Natural killer cell (primary cell): Measurements from ENCODE around the gene RASAL3. TPM values are rescaled to one million over a fixed set of nuclear protein-coding genes. Genes with fewer than 3 reads are reported as not detected.
A peak's percentile ranks its signal among the peaks of the same experiment; 100 is the strongest.

ENCODE experiments used
- ATAC-seq, 3 donors: fragments of 150-1000 bp in 2 of 3; fragments of 200-7000 bp in 1 of 3; cut with Tn5 transposase; 1 replicate in 1 of 3; 2 replicates in 2 of 3; pipeline ENCODE4 v1.10.0; 2021; ENCODE audit warnings: mild to moderate bottlenecking in 2 of 3, moderate library complexity in 2 of 3
- DNase-seq, 2 donors: peaks; one replicate each; pipeline versions ENCODE4 v3.0.0 to v3.0.0-alpha.2; 2013 to 2021; ENCODE audit warnings: mixed read lengths in 1 of 2
- H3K27ac ChIP-seq: one replicate; pipeline ENCODE4 v1.5.1; 2013; ENCODE audit warnings: mild to moderate bottlenecking, low read length
- H3K27me3 ChIP-seq: one replicate; pipeline ENCODE4 v1.6.1; 2013; ENCODE audit warnings: low read length; ENCODE audit not compliant: control insufficient read depth, insufficient read depth
- H3K36me3 ChIP-seq: one replicate; pipeline ENCODE4 v1.6.1; 2013; ENCODE audit warnings: low read length; ENCODE audit not compliant: control insufficient read depth, insufficient read depth
- H3K4me1 ChIP-seq: one replicate; pipeline ENCODE4 v1.6.1; 2013; ENCODE audit warnings: low read length; ENCODE audit not compliant: control insufficient read depth, insufficient read depth
- H3K4me3 ChIP-seq: one replicate; pipeline ENCODE4 v1.5.1; 2013; ENCODE audit warnings: low read length
- H3K9me3 ChIP-seq: one replicate; pipeline ENCODE4 v1.6.1; 2013; ENCODE audit warnings: low read length; ENCODE audit not compliant: control insufficient read depth, insufficient read depth
- H3K27ac Mint-ChIP-seq, 2 donors: one replicate each; pipeline ENCODE4 v1.8.0; 2022; ENCODE audit warnings: mild to moderate bottlenecking in 2 of 2, mixed read lengths in 2 of 2, moderate library complexity in 1 of 2
- H3K27me3 Mint-ChIP-seq, 2 donors: one replicate each; pipeline ENCODE4 v1.8.0; 2022; ENCODE audit warnings: low read depth in 2 of 2, mixed read lengths in 2 of 2
- H3K36me3 Mint-ChIP-seq: one replicate; pipeline ENCODE4 v1.8.0; 2022; ENCODE audit warnings: mixed read lengths
- H3K4me1 Mint-ChIP-seq, 2 donors: one replicate each; pipeline ENCODE4 v1.8.0; 2022; ENCODE audit warnings: mixed read lengths in 2 of 2
- H3K4me3 Mint-ChIP-seq: one replicate; pipeline ENCODE4 v1.8.0; 2022; ENCODE audit warnings: mild to moderate bottlenecking, moderate library complexity, mixed read lengths
- H3K9me3 Mint-ChIP-seq, 2 donors: one replicate each; pipeline ENCODE4 v1.8.0; 2022; ENCODE audit warnings: mixed read lengths in 2 of 2
- WGBS: methylation state at CpG from one replicate; pipeline ENCODE4 v1.1.7; 2013; ENCODE audit warnings: missing lambda C conversion rate; ENCODE audit not compliant: insufficient coverage; 5-methylcytosine and 5-hydroxymethylcytosine counted together
- intact Hi-C: fragments of 100-400 bp; cut with micrococcal nuclease; formaldehyde crosslinking; loops from one replicate; pipeline ENCODE4 v1.14.2; 2022
- total RNA-seq, 4 donors: library from RNA; stranded (reverse); fragments of 120-200 nt in 1 of 4; gene quantifications; one replicate each; pipeline versions ENCODE4 v1.2.3 to v1.2.4, GENCODE V29; 2013 to 2022
- TF ChIP-seq, protein P1 (sequence below): fragments of 200-600 bp; IDR thresholded peaks from one replicate; pipeline ENCODE4 v1.8.0; 2022; ENCODE audit warnings: antibody characterized with exemption

Gene RASAL3
- total RNA-seq, 3 donors from 2014 or later (not counting 1 experiment from before 2014, with no cell fraction given), result 217 to 283 (median 224) TPM

DNA sequence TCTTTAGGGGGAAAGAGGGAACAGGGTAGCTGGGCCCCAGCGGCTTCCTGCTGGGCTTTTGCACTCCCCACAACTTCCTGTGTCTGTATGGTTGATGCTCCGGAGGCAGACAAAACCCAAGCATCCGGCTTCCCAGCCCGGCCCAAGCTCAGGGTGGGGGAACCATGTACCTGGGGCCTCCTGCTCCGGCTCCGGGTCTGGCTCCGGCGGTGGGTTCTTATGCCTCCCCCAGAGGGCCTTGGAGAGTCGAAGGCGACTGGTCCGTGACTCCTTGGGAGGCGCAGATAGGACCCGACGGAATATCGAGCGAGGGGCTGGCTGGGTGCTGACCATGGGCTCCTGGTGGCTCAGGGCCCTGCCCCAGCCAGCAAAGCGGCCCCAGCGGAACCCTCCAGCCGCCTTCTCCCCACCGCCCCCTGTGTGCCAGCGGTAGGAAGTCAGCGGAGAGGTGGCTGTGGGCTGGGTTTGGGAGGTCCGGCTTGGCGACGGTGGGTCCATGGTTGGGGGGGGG is 428 bp downstream of the RASAL3 start:
- H3K4me1 ChIP-seq, result peaks cover 75% of the 10 kb centered on the region
- DNase-seq, result peak; percentile 57 to 89
- peak overlapping the region; percentile 88 for H3K27ac ChIP-seq
- H3K27me3 ChIP-seq, result no peaks in the 10 kb centered on the region
- ATAC-seq, result peak; percentile 84 to 91 (median 87)
- Mint-ChIP-seq H3K4me3 (peak overlapping the region; percentile 96), H3K36me3 (no peaks in the 10 kb centered on the region), H3K4me1 (peaks cover 45 to 62% of the 10 kb centered on the region in 2 donors), H3K9me3 (no peaks in the 10 kb centered on the region), H3K27me3 (peaks cover 0 to 4% of the 10 kb centered on the region in 2 donors), H3K27ac (peak overlapping the region; percentile 89 to 90)
- TF ChIP-seq, protein P1, sequence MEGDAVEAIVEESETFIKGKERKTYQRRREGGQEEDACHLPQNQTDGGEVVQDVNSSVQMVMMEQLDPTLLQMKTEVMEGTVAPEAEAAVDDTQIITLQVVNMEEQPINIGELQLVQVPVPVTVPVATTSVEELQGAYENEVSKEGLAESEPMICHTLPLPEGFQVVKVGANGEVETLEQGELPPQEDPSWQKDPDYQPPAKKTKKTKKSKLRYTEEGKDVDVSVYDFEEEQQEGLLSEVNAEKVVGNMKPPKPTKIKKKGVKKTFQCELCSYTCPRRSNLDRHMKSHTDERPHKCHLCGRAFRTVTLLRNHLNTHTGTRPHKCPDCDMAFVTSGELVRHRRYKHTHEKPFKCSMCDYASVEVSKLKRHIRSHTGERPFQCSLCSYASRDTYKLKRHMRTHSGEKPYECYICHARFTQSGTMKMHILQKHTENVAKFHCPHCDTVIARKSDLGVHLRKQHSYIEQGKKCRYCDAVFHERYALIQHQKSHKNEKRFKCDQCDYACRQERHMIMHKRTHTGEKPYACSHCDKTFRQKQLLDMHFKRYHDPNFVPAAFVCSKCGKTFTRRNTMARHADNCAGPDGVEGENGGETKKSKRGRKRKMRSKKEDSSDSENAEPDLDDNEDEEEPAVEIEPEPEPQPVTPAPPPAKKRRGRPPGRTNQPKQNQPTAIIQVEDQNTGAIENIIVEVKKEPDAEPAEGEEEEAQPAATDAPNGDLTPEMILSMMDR, result no peak
- H3K9me3 ChIP-seq, result no peaks in the 10 kb centered on the region
- peaks cover 32% of the 10 kb centered on the region for H3K36me3 ChIP-seq
- 0% methylated on average over 17 of the region's 25 CpGs for WGBS
- intact Hi-C loops, result loop anchor here (1.0 to 10.0 kb wide), 3 partner anchors 45 to 199 kb away; no protein-coding TSS in a partner anchor
- peak overlapping the region; percentile 85 for H3K4me3 ChIP-seq

GRCh38 chr19:15461694-15462093 is 2.6 kb downstream of the RASAL3 start:
- WGBS, result 96% methylated on average over 2 of the region's 2 CpGs
- H3K36me3 ChIP-seq, result peaks cover 45% of the 10 kb centered on the region
- Mint-ChIP-seq H3K36me3 (no peaks in the 10 kb centered on the region), H3K9me3 (no peaks in the 10 kb centered on the region), H3K27ac (peak overlapping the region; percentile 89 to 90), H3K27me3 (no peaks in the 10 kb centered on the region), H3K4me3 (peak overlapping the region; percentile 96), H3K4me1 (peaks cover 23 to 50% of the 10 kb centered on the region in 2 donors)
- TF ChIP-seq, protein P1, result no peak
- intact Hi-C loops, result loop anchor here (5.0 to 10.0 kb wide), 2 partner anchors 51 to 197 kb away; no protein-coding TSS in a partner anchor
- H3K27me3 ChIP-seq, result no peaks in the 10 kb centered on the region
- H3K27ac ChIP-seq, result no peak overlapping the region
- DNase-seq (no peak), ATAC-seq (no peak)
- H3K4me1 ChIP-seq, result peaks cover 57% of the 10 kb centered on the region
- H3K4me3 ChIP-seq, result no peak overlapping the region
- H3K9me3 ChIP-seq, result no peaks in the 10 kb centered on the region

DNA sequence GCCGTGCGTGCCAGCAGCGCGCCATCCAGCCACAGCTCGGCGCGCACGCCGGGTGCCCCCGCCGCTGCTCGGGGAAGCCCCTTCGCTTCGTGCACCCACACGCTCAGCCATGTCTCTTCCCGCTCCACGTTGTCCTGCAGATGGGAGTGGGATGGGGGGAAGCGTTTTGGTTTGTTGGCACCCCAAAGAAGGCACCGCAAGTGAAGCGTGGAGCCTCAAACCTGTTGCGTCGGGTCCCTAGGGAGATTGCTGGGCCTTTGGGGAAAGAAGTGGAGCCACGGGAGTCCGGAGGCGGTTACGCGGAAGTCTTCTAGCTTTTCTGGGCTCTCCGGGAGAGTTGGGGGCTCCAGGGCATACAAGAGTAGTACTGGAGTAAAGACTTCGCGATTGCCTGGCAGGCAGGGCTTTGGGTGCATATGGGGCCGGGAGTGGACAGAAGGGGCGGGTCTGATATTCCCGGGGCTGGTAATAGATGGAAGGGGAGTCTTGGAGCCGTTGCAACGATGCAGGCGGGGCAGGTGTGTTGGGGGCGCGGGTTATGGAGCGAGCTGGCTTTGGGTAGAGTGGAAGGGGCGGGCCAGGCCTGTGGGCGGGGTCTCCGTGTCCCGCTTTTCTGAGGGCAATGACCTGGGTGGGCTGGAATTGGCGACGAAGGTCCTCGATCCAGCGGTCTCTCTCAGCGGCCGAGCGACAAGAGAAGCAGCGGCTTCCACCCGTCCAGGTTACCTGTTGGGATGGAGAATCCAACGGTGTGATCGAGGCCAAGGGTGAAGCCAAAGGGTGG is 6.5 kb downstream of the RASAL3 start:
- DNase-seq (no peak), ATAC-seq (no peak)
- Mint-ChIP-seq H3K4me3 (no peak overlapping the region), H3K9me3 (no peaks in the 10 kb centered on the region), H3K4me1 (peaks cover 23 to 50% of the 10 kb centered on the region in 2 donors), H3K27ac (peak overlapping the region in 1 of 2 donors; percentile 54), H3K27me3 (no peaks in the 10 kb centered on the region), H3K36me3 (no peaks in the 10 kb centered on the region)
- intact Hi-C loops, result no loop called here
- Histone ChIP-seq H3K9me3 (no peaks in the 10 kb centered on the region), H3K4me3 (no peak overlapping the region), H3K4me1 (peaks cover 34% of the 10 kb centered on the region), H3K27me3 (no peaks in the 10 kb centered on the region), H3K36me3 (peaks cover 81% of the 10 kb centered on the region), H3K27ac (no peak overlapping the region)
- WGBS, result 97% methylated on average over 54 of the region's 54 CpGs
- TF ChIP-seq, protein P1, result no peak
